Left lung (tissue), 10 donors: ENCODE measurements around the gene PLA1A. TPM values are rescaled to one million over a fixed set of nuclear protein-coding genes. Genes with fewer than 3 reads are reported as not detected.

ENCODE experiments used
- ATAC-seq: fragments of 200-7000 bp; cut with Tn5 transposase; one replicate; pipeline ENCODE4 v1.9.1; 2020; ENCODE audit warnings: moderate library complexity
- DNase-seq, 4 donors: peaks; one replicate each; pipeline ENCODE4 v3.0.0-alpha.2; 2013 to 2020
- H3K27ac ChIP-seq, 2 donors: fragments of 200-600 bp; sonication (generic) in 1 of 2; one replicate each; pipeline versions ENCODE4 v1.5.0 to v1.8.0; 2020 to 2021
- H3K27me3 ChIP-seq, 2 donors: fragments of 200-600 bp; sonication (generic) in 1 of 2; one replicate each; pipeline versions ENCODE4 v1.5.0 to v1.8.0; 2020 to 2021
- H3K36me3 ChIP-seq, 2 donors: fragments of 200-600 bp; sonication (generic) in 1 of 2; one replicate each; pipeline versions ENCODE4 v1.5.0 to v1.8.0; 2020 to 2021
- H3K4me1 ChIP-seq, 2 donors: fragments of 200-600 bp; one replicate each; pipeline ENCODE4 v1.8.0; 2021
- H3K4me3 ChIP-seq, 2 donors: fragments of 200-600 bp; sonication (generic) in 1 of 2; one replicate each; pipeline versions ENCODE4 v1.5.0 to v1.8.0; 2020 to 2021; ENCODE audit warnings: mild to moderate bottlenecking in 1 of 2
- H3K9me3 ChIP-seq, 2 donors: fragments of 200-600 bp; sonication (generic) in 1 of 2; one replicate each; pipeline versions ENCODE4 v1.5.0 to v1.8.0; 2020 to 2021
- intact Hi-C, 2 donors: fragments of 100-400 bp; cut with DNase I; formaldehyde crosslinking; loops; one replicate each; pipeline versions ENCODE4 v1.11.2 to v1.14.2; 2022
- polyA plus RNA-seq, 6 donors: library from polyadenylated mRNA; unstranded; fragments of 120-200 nt; gene quantifications; one replicate each; pipeline ENCODE4 v1.2.1, GENCODE V29; 2013; ENCODE audit not compliant: insufficient read length in 6 of 6
- total RNA-seq, 2 donors: library from RNA; stranded (reverse); fragmentation: NEBNext Ultra II Directional; extraction: Animal tissue kit (Norgen Biotek cat#: 25700); gene quantifications; one replicate each; pipeline ENCODE4 v1.2.1, GENCODE V29; 2021
- TF ChIP-seq, protein P1 (sequence below), 2 donors: fragments of 200-600 bp; sonication (generic) in 1 of 2; IDR thresholded peaks; one replicate each; pipeline versions ENCODE4 v1.5.0 to v1.8.0; 2021; ENCODE audit warnings: antibody characterized with exemption in 2 of 2
- donor health status: DM: no; HTN: yes; CAD: no.
- donor health status: DM: no; HTN: no; CAD: no.

The PLA1A gene
- total and polyA plus RNA-seq, 8 donors, result 0.70 to 14.5 (median 0.99) TPM

DNA sequence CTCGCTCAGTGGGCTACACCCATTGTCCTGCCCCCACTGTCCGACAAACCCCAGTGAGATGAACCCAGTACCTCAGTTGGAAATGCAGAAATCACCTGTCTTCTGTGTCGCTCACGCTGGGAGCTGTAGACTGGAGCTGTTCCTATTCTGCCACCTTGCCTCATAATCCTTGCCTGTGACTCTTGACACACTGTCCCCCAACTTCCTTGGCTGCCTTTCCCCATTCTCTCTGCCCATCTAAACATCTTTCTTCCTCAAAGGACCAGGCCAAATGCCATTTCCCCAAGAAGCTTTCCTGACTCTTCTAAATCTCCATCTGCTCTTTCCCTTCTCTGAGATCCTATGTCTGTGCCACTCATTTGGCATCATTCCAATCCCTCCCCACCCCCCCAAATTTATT, 28.5 kb upstream of the PLA1A start:
- DNase-seq (no peak), ATAC-seq (no peak)
- Histone ChIP-seq H3K36me3 (no peaks in the 10 kb centered on the region), H3K9me3 (peaks cover 0 to 2% of the 10 kb centered on the region in 2 donors), H3K4me3 (no peak overlapping the region), H3K4me1 (peaks cover 4 to 19% of the 10 kb centered on the region in 2 donors), H3K27me3 (no peaks in the 10 kb centered on the region), H3K27ac (no peak overlapping the region)
- TF ChIP-seq, protein P1, sequence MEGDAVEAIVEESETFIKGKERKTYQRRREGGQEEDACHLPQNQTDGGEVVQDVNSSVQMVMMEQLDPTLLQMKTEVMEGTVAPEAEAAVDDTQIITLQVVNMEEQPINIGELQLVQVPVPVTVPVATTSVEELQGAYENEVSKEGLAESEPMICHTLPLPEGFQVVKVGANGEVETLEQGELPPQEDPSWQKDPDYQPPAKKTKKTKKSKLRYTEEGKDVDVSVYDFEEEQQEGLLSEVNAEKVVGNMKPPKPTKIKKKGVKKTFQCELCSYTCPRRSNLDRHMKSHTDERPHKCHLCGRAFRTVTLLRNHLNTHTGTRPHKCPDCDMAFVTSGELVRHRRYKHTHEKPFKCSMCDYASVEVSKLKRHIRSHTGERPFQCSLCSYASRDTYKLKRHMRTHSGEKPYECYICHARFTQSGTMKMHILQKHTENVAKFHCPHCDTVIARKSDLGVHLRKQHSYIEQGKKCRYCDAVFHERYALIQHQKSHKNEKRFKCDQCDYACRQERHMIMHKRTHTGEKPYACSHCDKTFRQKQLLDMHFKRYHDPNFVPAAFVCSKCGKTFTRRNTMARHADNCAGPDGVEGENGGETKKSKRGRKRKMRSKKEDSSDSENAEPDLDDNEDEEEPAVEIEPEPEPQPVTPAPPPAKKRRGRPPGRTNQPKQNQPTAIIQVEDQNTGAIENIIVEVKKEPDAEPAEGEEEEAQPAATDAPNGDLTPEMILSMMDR (IDR thresholded peaks at IDR 0.05), result no peak
- intact Hi-C loops, result no loop called here

DNA sequence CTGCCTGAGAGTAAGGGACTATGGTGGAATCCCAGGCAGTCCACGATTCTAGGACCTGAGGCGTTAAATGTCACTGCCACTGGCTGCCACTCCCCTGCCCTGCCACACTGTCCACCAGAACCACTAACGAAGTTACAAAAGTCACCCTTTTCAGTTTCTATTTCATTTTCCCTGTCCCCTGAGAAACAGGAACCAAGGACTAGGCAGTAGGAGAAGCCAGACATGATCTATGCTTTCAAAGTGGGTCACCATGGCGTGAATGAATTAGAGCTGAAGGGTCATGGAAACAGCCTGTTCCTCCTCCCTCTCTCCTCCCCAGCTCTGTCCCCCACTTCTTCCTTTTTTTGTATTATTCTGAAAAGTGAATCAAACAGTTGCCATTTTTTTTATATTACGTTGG, 27.5 kb upstream of the PLA1A start:
- Histone ChIP-seq H3K9me3 (no peaks in the 10 kb centered on the region), H3K36me3 (no peaks in the 10 kb centered on the region), H3K27ac (peak overlapping the region in 1 of 2 donors; percentile 72), H3K27me3 (no peaks in the 10 kb centered on the region), H3K4me3 (no peak overlapping the region), H3K4me1 (peaks cover 4 to 19% of the 10 kb centered on the region in 2 donors)
- TF ChIP-seq, protein P1 (IDR thresholded peaks at IDR 0.05), result no peak
- intact Hi-C loops, result no loop called here
- DNase-seq (no peak), ATAC-seq (peak; percentile 87)

DNA sequence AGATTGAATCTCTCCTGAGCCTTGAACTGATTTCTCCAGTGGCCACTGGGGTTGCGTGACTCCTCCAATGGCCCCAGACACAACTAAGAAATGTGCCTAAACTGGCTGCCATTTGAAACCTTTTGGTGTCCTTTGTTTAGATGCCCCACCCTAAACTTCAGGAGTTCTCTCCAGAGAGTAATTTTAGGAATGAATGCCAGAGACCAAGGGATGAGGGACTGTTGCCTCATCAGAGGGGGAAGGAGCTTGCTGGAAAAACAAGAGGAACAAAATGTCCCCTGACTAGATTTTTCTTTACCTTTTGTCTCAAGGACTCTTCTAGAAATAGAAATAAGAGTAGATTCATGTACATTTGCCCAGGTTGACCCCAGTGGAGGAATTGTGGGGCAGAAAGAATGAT, 26.5 kb upstream of the PLA1A start:
- H3K9me3 ChIP-seq, result no peaks in the 10 kb centered on the region
- peak overlapping the region; percentile 13 to 72 for H3K27ac ChIP-seq
- H3K4me3 ChIP-seq, result no peak overlapping the region
- no peak for ATAC-seq
- no peaks in the 10 kb centered on the region for H3K36me3 ChIP-seq
- H3K4me1 ChIP-seq, result peaks cover 4 to 19% of the 10 kb centered on the region in 2 donors
- H3K27me3 ChIP-seq, result no peaks in the 10 kb centered on the region
- no peak for DNase-seq
- TF ChIP-seq, protein P1 (IDR thresholded peaks at IDR 0.05), result no peak
- intact Hi-C loops, result no loop called here

DNA sequence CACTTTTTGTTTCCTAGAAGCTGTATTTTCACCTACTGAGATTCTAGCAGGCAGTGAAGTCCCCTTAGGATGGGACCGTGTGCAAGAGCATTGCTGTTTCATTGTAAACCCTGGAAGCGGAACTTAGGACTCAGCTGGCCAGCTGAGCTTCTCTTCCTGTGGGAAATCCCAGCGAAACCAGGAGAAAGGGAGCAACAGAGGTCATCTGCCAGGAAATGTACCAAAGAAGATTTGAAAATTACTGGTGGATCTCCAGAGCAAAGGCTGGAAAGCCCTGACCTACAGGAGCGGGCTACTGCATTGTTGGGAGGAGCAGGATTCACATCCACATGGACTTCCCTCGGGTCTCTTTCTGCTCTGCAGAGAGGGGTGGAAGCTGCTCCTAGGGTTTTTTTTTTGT, 26.0 kb upstream of the PLA1A start:
- TF ChIP-seq, protein P1 (IDR thresholded peaks at IDR 0.05), result no peak
- Histone ChIP-seq H3K27ac (peak overlapping the region; percentile 13 to 72), H3K4me3 (no peak overlapping the region), H3K27me3 (no peaks in the 10 kb centered on the region), H3K9me3 (no peaks in the 10 kb centered on the region), H3K4me1 (peaks cover 4 to 19% of the 10 kb centered on the region in 2 donors), H3K36me3 (no peaks in the 10 kb centered on the region)
- peak; percentile 38 for ATAC-seq
- DNase-seq, result no peak
- intact Hi-C loops, result no loop called here

DNA sequence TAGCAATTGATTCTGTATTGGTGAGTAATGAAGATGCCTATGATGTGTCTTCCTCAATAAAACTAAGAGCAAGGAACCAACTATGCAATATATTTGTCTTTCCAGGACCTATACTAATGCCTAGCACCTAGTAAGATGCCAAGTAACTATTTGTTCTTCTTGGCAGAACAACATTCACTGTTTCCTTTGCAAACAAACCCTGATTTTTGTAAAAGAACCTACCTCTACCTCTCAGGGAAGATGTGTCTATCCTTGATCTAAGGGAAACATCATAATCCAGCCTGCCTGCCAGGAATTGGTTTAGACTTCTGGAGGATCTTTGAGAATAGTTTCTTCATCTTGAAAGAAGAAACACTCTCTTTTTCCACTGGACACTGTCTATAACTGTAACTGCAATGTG, 22.2 kb upstream of the PLA1A start:
- intact Hi-C loops, result no loop called here
- Histone ChIP-seq H3K9me3 (no peaks in the 10 kb centered on the region), H3K4me1 (peaks cover 13 to 27% of the 10 kb centered on the region in 2 donors), H3K4me3 (no peak overlapping the region), H3K27ac (no peak overlapping the region), H3K36me3 (no peaks in the 10 kb centered on the region), H3K27me3 (no peaks in the 10 kb centered on the region)
- DNase-seq, result no peak
- no peak for ATAC-seq
- TF ChIP-seq, protein P1 (IDR thresholded peaks at IDR 0.05), result no peak
